CD4-positive, alpha-beta T cell treated with Interleukin-15 for 1 hour (primary cell): ENCODE measurements around the gene ACTR3C.
A peak's percentile ranks its signal among the peaks of the same experiment; 100 is the strongest.
"Not testable (repeated sequence)": the region's sequence is repeated elsewhere in the genome, so short reads cannot be mapped to it uniquely, and the experiment has no call there.

ENCODE experiments used
- DNase-seq: peaks from one replicate; pipeline ENCODE4 v3.0.0-alpha.2; 2020

ACTR3C gene

GRCh38 chr7:150278383-150278782 lies 45.0 kb downstream of the ACTR3C start:
- not testable (repeated sequence) for DNase-seq

GRCh38 chr7:150276132-150276695 lies 47.1 kb downstream of the ACTR3C start:
- DNase-seq = peak; percentile 24

- DNase-seq = not testable (repeated sequence)
These were observed 51.4 kb downstream of the ACTR3C start for GRCh38 chr7:150271898-150272297.

- DNase-seq = not testable (repeated sequence)
These were observed 53.1 kb downstream of the ACTR3C start for GRCh38 chr7:150270101-150270824.

- not testable (repeated sequence) for DNase-seq
These were observed 54.5 kb downstream of the ACTR3C start for GRCh38 chr7:150268798-150269197.

DNA sequence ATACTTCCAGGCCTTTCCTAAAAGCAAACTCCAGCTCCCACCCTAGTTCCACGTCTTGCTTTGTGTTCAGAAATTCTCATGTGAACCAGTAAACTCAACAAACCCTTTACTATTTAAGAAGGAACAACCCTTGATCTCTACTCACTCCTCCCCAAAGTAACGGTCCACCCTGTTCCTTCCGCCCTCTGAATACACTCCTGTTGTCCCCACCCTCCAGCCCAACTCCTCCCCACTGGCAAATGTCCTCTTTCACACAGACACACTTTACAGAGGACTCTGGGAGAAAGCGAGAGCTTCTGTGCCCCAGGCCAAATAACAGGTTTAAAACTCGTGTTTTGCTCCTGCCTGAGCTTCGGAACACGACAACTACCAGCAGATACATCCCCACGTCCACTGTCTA lies 55.1 kb downstream of the ACTR3C start:
- DNase-seq = not testable (repeated sequence)

GRCh38 chr7:150266953-150267665 lies 56.2 kb downstream of the ACTR3C start:
- not testable (repeated sequence) for DNase-seq

- DNase-seq = not testable (repeated sequence)
These were observed 60.7 kb downstream of the ACTR3C start for GRCh38 chr7:150262656-150263055.

- not testable (repeated sequence) for DNase-seq
These were observed 75.6 kb downstream of the ACTR3C start for GRCh38 chr7:150247745-150248144.

DNA sequence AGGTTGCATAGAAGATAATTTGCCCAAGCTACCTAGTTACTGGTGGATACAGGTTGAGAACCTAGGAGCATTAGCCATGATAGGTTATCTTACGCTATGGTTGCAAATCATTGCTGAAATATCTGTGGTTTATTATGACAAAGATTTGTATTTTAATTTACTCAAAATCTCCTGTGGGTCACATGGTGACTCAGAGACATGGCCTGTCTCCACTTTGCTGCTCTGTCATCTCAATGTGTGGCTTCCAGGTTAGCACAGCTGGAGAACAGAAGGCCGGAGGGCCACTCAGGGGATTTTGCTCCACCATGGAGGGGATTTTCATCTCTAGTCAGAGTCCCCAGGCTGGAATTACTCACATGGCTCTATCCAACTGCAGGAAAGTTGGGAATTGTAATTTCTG lies 78.1 kb downstream of the ACTR3C start:
- DNase-seq = not testable (repeated sequence)

DNA sequence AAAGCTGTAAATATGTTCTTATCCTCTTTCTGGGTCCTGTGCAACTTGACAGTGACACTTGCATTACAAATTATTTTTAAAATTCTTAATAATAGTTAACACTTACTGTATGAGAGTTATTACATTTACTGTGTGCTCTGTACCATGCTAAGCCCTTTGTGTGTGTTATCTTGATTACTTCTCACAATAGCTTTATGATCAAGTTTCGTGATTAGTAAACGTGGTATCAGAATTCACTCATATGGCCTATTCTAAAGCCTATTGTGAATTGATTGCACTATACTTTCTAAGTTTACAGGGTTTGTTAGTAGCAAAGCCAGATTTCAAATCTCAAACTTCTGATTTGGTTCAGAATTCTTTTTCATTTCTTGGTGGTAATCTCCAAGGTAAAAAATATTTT lies 80.4 kb downstream of the ACTR3C start:
- DNase-seq = not testable (repeated sequence)

DNA sequence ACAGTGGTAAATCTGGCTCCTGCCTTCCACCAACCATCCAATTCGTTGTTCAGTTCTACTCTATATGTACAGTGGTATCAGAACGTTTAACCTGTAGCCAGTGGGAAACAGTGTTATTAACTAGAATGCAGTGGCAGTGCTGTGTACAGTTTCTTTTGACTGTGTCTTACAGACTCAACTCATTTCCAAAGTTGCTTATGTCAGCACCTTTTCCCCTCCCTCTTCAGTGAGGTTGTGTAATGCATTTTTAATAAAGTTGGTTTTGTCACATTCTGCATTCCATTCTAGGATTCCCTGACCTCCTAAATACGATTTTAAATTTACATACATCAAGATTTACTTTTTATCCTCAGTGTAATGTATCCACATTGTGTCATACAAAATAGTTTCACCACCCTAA lies 97.9 kb downstream of the ACTR3C start:
- not testable (repeated sequence) for DNase-seq

DNA sequence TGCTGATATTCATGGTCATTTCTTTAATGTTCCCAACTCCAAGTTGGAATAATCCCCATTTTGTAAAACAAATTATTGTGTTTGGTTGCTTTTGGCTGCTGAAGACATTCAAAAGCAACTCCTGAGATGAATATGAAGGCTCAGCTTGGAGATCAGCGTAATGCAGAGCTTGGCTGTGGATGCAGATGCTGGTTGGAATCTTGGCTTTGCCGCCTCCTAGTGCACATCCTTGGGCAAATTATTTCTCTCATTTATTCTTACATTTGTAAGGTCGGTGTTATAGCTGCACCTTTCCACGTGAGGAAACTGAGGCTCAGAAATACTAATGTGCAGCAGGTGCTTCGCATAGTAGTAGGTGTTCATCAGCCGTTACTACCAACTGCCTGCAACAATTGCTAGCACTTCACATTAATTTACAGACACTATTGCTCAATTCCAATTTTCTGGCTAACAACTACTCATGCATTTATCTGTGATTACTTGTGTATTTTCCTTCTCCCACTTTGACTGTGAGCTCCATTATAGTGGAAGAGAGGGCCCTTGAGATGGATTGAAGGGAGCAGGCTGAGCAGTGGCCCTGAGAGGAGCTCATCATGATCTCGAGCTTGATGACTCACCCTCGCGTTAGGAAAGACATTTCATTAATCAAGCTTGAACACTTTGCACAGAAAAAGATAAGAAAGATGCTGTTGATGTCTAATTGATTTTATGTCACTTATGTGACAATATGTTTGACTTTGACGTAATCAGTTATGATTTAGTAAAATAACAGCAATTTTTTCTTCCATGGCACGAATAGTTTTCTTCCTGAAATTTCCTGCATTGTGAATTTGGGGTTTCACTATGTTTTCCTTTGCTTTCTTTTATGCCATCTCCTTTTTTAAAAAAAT lies 101.0 kb downstream of the ACTR3C start:
- not testable (repeated sequence) for DNase-seq

DNA sequence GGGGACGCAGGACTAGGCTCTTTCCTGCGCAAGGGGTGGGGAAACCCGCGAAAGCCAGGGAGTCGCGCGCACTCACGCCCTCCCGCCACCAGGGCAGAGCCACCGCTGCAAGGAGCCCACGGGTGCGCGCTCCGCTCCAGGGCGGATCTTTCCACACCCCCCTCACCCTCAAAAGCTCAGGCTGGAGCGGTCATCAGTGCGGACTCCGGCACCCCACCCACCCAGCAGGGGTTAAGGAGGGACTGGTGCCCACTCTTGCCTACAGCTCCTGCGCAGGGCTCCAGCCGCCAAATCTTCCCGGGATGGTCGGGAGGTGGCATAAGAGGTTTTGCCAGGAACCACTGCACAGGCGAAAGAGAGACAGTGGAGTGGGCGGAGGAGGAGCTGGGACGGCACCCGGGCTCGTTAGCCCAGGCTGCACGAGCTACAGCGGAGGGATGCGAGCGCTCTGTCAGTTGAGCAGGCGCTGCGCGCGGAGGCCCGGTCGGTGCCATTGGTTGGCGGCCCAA lies 102.6 kb downstream of the ACTR3C start:
- DNase-seq = not testable (repeated sequence)

- DNase-seq = not testable (repeated sequence)
These were observed 103.2 kb downstream of the ACTR3C start for GRCh38 chr7:150219941-150220658.

DNA sequence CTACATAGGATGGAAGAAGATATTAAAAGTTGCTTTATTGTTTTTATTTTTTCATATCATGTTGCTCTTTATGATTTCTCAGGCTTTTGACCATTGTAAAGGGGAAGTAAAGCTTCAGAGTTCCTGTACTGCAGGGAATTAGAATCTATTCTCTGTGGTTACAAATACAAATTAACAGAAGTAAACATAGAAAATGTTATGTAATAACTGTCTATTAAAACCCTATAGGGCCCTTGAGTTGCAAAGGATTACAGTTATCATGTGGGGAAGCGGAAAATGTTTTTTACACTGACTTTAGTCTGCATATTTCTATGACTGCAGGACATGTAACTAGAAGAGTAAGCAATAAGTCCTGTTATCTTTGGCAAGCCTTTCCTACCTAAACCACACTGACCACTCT lies 116.5 kb downstream of the ACTR3C start:
- DNase-seq = not testable (repeated sequence)

- not testable (repeated sequence) for DNase-seq
These were observed 117.5 kb downstream of the ACTR3C start for GRCh38 chr7:150205866-150206265.

DNA sequence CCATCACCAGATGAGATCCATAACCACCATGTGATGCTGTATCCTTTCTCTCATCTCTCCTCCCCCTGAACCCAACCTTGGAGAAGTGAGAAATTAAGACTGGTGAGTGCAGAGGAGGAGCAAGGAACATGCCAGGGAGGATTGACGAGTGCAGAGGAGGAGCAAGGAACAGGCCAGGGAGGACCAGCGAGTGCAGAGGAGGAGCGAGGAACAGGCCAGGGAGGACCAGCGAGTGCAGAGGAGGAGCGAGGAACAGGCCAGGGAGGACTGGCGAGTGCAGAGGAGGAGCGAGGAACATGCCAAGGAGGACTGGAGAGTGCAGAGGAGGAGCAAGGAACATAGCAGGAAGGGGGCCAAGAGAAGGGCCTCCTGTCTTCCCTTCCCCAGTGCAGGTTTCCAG lies 118.8 kb downstream of the ACTR3C start:
- DNase-seq = not testable (repeated sequence)

- not testable (repeated sequence) for DNase-seq
These were observed 120.5 kb downstream of the ACTR3C start for GRCh38 chr7:150202894-150203293.
